HG03558 (cell line): Measurements from ENCODE around the gene SPRR2B.
"Not testable (repeated sequence)": the region's sequence is repeated elsewhere in the genome, so short reads cannot be mapped to it uniquely, and the experiment has no call there.

Experiments used
- ATAC-seq: cut with Tn5 transposase; IDR thresholded peaks from one replicate; pipeline ENCODE4 v1.9.1; 2021; ENCODE audit warnings: moderate number of reproducible peaks; ENCODE audit not compliant: unreplicated experiment; ENCODE audit errors: extremely low read depth

SPRR2B gene

GRCh38 chr1:153071511-153071910 is at the start of gene SPRR2B:
SPRR2B (minus strand) TSS chr1:153071611; CDS start chr1:153070839, 772 bp downstream.
- ATAC-seq = no peak

- ATAC-seq = no peak
Measured at GRCh38 chr1:153120945-153121344, 49.5 kb upstream of the SPRR2B start.

- ATAC-seq = no peak
Measured at GRCh38 chr1:153119491-153119971, 48.1 kb upstream of the SPRR2B start.

- not testable (repeated sequence) for ATAC-seq
Measured at GRCh38 chr1:153115264-153115663, 43.9 kb upstream of the SPRR2B start.

DNA sequence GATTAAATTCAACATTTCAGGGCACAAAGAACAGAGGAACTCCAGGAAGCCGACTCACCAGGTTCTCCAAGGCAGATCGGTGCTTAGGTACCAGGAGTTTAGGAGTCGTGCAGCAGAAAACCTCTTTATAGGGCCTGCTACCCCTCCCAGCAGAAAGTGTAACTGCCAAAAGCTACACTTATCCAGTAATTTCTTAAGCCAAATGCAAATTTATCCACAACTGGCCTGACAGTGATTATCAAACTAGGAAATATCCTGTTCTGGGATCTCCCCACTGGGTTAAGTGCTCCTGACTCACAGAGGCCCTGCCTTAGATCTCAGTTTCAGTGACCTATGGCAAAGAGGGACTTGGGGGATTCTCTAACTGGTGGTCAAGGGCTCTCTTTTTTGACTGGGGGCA is 42.0 kb upstream of the SPRR2B start, which contains the start of gene SPRR2F:
Gene SPRR2F, minus strand, starts transcription at position 101 of the 400 bp plus-strand sequence. CDS start 783 bp downstream, outside the sequence.
- ATAC-seq = no peak

GRCh38 chr1:153112454-153112853 is 41.0 kb upstream of the SPRR2B start:
- not testable (repeated sequence) for ATAC-seq

DNA sequence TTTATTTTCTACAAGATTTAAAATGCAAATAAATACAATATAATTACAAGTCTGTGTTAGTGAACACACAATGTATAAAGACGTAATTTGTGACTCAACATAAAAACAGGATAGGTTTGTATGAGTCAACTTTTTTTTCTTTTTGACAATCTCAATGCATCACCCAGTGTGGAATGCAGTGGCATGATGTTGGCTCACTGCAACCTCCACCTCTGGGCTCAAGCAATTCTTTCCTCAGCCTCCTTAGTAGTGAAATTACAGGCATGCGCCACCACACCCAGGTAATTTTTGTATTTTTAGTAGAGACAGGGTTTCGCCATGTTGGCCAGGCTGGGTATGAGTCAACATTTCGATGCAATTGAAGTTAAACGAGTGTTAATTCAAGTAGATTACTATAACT is 28.8 kb upstream of the SPRR2B start:
- ATAC-seq = no peak

GRCh38 chr1:153099461-153100045 is 28.1 kb upstream of the SPRR2B start:
- no peak for ATAC-seq

- no peak for ATAC-seq
Measured at GRCh38 chr1:153095764-153096163, 24.4 kb upstream of the SPRR2B start.

- no peak for ATAC-seq
Measured at GRCh38 chr1:153094426-153094825, 23.0 kb upstream of the SPRR2B start, which contains the start of gene SPRR2E. SPRR2E (minus strand) TSS chr1:153094526; CDS start chr1:153093751, 775 bp downstream.

DNA sequence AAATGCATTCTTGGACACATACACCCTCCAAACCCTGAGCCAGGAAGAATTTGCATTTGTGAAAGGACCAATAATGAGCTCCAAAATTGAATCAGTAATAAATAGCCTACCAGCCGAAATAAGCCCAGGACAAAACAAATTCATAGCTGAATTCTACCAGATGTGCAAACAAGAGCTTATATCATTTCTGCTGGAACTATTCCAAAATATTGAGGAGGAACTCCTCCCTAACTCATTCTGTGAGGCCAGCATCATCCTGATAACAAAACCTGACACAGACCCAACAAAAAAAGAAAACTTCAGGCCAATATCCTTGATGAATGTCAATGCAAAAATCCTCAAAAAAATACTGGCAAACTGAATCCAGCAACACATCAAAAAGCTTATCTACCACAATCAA is 16.2 kb upstream of the SPRR2B start:
- ATAC-seq = no peak

GRCh38 chr1:153081736-153082135 is 10.3 kb upstream of the SPRR2B start:
- ATAC-seq = no peak

DNA sequence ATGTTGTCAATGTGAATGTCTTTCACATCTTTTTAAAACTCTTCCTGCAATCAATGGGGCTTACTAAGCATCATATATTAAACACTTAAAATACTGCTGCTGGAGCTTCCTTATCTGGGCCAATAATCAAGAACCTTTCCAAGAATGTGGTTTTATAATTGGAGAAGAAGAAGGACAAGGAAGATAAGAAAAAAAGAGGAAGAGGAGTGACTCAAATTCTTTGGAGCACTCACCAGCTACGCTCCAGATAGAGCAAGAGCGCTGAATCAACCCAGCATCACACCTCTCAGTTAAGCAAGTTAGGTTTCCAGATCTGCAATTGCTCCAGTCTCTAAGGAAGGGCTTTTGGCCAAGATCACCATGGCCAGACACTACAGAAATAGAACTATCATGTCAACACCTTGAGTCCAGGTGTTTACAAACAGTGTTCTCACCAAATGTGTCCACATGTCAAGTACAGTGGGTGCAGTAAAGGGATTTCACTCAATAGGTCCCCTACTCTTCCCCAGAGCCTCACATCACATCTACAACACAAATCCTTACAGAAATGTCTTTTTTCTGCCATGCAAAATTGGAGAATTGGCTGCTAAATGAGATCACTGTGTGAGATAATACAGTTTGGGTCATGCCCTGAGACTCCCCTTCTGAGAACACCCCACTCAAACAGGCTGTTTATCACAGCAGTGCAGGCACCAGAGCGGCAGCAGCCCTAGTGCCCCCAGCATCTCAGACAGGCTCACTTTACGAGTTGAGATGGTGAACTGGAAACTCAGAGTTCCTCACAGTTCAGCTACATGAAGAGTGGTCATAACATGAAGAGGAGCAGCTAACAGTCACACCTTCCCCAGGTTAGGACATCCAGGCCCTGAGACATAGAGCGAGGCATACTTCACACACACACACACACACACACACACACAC is 1.7 kb upstream of the SPRR2B start:
- no peak for ATAC-seq

DNA sequence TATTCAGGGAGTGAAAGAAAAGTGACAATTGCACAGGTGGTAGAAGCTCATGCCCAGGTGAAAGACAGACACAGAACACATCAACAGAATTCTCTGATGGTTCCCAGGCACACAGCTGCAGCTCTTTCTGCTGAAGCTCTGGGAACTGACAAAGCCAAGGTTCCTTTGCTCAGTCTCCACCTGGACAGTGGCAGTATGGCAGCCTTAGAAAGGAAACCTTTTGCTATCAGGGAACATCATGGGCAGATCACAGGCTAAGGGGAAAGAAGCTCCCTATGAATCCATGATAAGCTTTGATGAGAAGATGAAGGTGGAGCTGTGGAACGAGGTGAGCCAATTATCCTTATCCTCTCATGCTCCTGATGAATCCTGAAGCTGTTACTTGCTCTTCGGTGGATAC is 1.2 kb downstream of the SPRR2B start:
- no peak for ATAC-seq

DNA sequence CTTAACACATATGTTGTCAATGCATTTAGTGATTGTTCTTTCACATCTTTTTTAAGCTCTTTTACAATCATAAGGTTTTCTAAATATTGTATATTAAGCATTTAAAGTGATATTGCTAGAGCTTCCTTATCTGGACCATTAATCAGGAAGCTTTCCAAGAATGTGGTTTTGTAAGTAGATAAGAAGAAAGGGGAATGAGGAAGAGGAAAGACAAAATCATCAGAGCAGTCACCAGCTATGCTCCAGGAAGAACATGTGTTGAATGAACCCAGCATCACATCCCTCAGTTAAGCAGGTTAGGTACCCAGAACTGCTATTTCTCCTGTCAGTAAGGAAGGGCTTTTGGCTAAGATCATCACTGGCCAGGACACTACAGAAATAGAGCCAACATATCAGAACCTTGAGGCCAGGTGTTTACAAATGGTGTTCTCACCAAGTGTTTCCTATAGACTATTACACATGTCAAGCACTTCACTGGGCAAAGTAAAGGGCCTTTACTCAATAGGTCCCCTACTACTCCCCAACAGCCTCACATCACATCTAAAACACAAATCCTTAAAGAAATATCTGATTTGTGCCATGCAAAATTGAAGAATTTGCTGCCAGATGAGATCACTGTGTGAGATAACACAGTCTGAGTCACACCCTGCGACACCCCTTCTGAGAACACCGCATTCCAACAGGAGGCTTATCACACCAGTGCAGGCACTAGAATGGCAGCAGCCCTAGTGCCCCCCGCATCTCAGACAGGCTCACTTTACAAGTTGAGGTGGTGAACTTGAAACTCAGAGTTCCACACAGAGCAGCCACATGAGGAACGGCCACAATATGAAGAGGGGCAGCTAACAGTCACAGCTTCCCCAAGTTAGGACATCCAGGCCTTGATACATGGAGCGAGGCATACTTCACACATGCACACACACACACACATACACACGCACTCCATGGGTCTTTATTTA is 12.3 kb downstream of the SPRR2B start:
- no peak for ATAC-seq

GRCh38 chr1:153058154-153058553 is 13.3 kb downstream of the SPRR2B start:
- ATAC-seq = no peak

DNA sequence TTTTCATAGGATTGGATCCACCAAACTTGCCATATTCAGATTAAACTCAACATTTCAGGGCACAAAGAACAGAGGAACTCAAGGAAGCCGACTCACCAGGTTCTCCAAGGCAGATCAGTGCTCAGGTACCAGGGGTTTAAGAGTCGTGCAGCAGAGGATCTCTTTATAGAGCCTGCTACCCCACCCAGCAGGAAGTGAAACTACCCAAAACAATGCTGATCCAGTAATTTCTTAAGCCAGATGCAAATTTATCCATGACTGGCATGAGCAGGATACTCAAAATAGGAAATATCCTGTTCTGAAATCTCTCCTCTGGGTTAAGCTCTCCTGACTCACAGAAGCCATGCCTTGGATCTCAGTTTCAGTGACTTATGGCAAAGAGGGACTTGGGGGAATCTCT is 14.0 kb downstream of the SPRR2B start, which contains the start of gene SPRR2A:
Gene SPRR2A, minus strand, starts transcription at position 138 of the 400 bp plus-strand sequence. CDS start 777 bp downstream, outside the sequence.
- ATAC-seq = no peak

DNA sequence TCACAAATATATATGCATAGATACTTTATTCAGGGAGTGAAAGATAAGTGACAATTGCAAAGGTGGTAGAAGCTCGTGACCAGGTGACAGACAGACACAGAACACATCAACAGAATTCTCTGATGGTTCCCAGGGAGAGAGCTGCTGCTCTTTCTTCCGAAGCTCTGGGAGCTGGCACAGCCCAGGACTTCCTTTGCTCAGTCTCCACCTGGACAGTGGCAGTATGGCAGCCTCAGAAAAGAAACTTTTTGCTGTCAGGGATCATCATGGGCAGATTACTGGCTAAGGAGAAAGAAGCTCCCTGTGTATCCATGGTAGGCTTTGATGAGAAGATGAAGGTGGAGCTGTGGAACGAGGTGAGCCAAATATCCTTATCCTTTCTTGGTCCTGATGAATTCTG is 15.3 kb downstream of the SPRR2B start:
- not testable (repeated sequence) for ATAC-seq

DNA sequence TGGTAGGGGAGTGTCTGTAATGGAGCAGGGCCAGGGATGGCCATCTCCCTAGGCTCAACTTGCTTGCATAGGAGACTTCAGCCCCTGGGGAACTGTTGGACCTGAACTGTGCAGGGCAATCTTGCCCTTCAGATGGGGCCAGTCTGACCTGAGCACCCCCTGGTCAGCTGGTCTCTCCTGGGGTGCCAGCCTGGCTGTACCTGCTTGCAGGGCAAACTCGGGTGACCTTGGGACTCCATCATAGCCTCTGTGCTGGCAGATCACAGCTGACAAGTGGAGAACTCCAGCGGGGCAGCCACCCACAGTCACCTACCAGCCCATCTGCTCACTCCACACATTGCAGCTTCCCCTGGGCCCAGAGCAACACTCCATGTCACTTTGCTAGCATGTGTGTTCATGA is 22.2 kb downstream of the SPRR2B start:
- no peak for ATAC-seq
